ENCODE data around the gene GPR179.

GPR179 gene

GRCh38 chr17:38334480-38335364 lies 9.0 kb downstream of the GPR179 start:
- no peak for DNase-seq (ENCODE audit: extremely low read depth, low read depth)
- TF ChIP-seq CTCF (IDR thresholded peaks at IDR 0.05; ENCODE audit: low read depth, low read length), result no peak

- peak; percentile 56 for TF ChIP-seq CTCF (IDR thresholded peaks at IDR 0.05; ENCODE audit: low read depth, low read length)
- no peak for DNase-seq (ENCODE audit: extremely low read depth, low read depth)
These were observed 10.0 kb downstream of the GPR179 start for GRCh38 chr17:38333635-38334295.

- no peak for TF ChIP-seq CTCF (IDR thresholded peaks at IDR 0.05; ENCODE audit: low read depth, low read length)
- DNase-seq (ENCODE audit: extremely low read depth, low read depth), result no peak
These were observed 11.0 kb downstream of the GPR179 start for GRCh38 chr17:38332735-38333134.

- TF ChIP-seq CTCF (IDR thresholded peaks at IDR 0.05; ENCODE audit: low read depth, low read length), result no peak
- no peak for DNase-seq (ENCODE audit: extremely low read depth, low read depth)
These were observed 12.8 kb downstream of the GPR179 start for GRCh38 chr17:38330941-38331411.

GRCh38 chr17:38329808-38330730 lies 13.7 kb downstream of the GPR179 start:
- DNase-seq (ENCODE audit: extremely low read depth, low read depth), result no peak
- TF ChIP-seq CTCF (IDR thresholded peaks at IDR 0.05; ENCODE audit: low read depth, low read length), result no peak

GRCh38 chr17:38329284-38329683 lies 14.5 kb downstream of the GPR179 start:
- DNase-seq (ENCODE audit: extremely low read depth, low read depth), result no peak
- TF ChIP-seq CTCF (IDR thresholded peaks at IDR 0.05; ENCODE audit: low read depth, low read length), result no peak

Measured in AG09319 (cell line).